GM19025 (cell line): ENCODE results near the gene GIMAP8.
"Not testable (repeated sequence)": the region's sequence is repeated elsewhere in the genome, so short reads cannot be mapped to it uniquely, and the experiment has no call there.

Experiments used
- ATAC-seq: cut with Tn5 transposase; IDR thresholded peaks from one replicate; pipeline ENCODE4 v1.9.1; 2021; ENCODE audit warnings: mild to moderate bottlenecking, low read depth, moderate library complexity; ENCODE audit not compliant: unreplicated experiment

GIMAP8 gene

DNA sequence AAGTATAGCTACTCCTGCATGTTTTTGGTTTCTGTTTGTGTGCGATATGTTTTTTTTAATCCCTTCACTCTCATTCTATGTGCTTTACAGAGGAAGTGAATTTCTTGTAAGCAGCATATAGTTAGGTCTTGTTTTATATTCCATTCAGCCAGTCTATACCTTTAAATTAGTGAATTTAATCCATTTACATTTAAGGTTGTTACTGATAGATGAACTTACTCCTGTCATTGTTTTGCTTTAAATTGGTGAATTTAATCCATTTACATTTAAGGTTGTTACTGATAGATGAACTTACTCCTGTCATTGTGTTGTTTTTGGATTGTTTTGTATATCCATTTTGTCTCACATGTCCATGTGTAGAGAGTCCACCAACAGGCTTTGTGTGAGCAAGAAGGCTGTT is 11.1 kb downstream of the GIMAP8 start:
- no peak for ATAC-seq

- ATAC-seq: no peak
Measured at GRCh38 chr7:150462413-150462812, 12.0 kb downstream of the GIMAP8 start.

DNA sequence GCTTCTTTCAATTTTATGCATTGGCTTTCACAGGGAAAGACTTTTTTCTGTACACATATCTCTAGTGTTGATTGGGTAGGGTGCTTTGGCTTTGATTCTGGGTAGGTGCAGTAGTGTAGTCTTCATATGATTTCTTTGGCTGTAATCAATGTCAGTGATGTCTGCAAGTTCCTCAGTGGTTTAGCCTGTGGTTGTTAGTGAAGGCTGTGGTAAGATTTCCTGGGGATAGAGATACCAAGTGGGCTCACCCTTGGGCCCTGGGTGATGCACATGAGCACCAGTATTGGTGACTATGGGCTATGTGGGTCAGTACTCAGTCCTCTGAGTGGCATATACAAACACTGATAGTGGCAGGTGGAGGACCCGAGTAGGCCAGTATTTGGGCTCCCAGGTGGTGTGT is 13.0 kb downstream of the GIMAP8 start:
- ATAC-seq: no peak

- ATAC-seq: no peak
Measured at GRCh38 chr7:150464962-150465361, 14.5 kb downstream of the GIMAP8 start.

DNA sequence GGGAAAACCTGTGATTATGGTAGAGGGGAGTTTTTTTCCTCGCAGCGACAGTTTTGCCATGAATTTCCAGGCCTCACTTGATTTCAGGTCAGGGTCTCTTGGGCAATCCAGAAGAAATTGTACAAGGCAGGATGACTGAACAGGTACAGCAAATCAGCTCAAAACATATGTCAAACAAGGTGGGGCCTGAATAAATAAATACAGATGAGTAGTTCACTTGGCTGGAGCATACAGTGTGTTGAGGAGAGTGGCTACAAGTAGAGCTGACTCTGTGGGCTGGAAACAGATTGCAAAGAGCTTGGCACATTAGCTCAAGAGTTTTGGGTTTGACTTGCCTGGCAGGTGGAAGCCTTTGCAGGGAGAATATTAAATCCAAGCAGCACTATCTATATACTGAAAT is 15.0 kb downstream of the GIMAP8 start:
- ATAC-seq: no peak

DNA sequence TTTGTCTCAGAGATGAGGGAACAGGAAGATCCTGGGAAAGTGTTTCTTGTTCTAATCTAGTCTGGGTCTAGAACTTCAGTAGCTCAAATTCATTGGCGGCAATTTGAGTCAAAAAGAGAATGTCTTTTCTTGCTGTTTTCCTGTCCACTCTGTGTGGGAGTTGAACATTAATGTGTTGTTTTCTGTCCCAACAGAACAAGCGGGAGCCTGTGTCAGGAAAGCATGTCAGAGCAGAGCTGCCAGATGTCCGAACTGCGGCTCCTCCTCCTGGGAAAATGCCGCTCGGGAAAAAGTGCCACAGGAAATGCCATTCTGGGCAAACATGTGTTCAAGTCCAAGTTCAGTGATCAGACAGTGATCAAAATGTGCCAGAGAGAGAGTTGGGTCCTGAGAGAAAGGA is 16.0 kb downstream of the GIMAP8 start:
- ATAC-seq: no peak

GRCh38 chr7:150468241-150468640 is 17.8 kb downstream of the GIMAP8 start:
- no peak for ATAC-seq

GRCh38 chr7:150471886-150472285 is 21.5 kb downstream of the GIMAP8 start:
- ATAC-seq: no peak

DNA sequence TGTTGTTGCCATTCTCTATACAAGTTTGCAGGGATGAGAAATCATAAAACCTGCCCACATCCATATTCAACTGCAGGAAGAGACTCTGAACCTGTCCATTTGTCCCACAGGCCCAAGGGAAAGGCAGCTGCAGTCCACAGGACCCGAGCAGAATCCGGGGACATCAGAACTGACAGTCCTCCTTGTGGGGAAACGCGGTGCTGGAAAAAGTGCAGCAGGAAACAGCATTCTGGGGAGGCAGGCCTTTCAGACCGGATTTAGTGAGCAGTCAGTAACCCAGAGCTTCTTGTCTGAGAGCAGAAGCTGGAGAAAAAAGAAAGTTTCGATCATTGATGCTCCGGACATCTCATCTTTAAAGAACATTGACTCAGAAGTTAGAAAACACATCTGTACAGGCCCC is 23.5 kb downstream of the GIMAP8 start:
- ATAC-seq: no peak

GRCh38 chr7:150476285-150476684 is 25.9 kb downstream of the GIMAP8 start:
- ATAC-seq: no peak

GRCh38 chr7:150476819-150477631 is 26.6 kb downstream of the GIMAP8 start:
- ATAC-seq: no peak

DNA sequence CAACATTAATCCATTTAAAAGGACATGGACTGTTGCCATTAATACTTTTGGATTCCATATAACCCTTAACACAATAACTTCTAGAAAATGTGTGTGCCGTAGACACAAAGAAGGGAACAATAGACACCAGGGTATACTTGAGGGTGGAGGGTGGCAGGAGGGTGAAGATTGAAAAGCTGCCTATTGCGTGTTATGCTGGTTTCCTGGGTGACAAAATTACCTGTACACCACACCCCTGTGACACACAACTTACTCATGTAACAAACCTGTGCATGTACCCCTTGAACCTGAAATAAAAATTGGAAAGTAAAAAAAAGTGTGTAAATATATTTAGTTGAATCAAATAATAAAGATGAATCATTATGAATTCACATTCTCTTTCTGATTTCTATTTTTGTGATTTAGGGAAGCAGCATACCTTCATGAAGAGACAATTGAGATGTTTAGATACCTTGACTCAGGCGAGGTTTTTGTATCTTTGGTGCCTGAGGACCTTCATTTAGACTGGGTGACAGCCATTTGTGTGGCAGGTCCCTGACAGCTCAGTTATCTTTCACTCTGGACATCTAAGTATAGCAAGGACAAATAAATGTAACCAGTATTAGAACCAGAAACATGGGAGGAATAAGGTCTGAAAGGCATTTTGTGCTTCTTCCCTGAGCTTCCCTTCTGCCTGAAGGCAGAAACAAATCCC is 28.7 kb downstream of the GIMAP8 start:
- ATAC-seq: no peak

- no peak for ATAC-seq
Measured at GRCh38 chr7:150481186-150481920, 30.9 kb downstream of the GIMAP8 start.

DNA sequence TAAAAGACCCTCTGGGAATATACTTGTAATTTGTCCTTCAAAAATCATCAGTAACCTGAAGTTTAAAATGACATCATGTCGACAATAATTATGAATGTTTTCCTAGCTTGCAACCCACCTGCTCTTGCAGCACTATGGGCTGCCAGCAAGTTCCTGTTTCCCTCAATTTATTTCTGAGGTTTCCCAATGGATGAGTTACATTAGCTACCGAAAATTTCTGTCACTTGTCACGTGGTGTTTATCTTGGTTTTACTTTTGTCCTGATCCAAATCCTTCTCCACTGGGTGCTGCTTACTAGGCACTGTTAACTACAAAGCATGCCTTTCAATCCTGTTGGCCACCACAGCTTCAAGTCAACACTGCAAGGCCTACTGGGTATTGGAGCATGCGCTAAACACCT is 31.5 kb downstream of the GIMAP8 start:
- no peak for ATAC-seq

DNA sequence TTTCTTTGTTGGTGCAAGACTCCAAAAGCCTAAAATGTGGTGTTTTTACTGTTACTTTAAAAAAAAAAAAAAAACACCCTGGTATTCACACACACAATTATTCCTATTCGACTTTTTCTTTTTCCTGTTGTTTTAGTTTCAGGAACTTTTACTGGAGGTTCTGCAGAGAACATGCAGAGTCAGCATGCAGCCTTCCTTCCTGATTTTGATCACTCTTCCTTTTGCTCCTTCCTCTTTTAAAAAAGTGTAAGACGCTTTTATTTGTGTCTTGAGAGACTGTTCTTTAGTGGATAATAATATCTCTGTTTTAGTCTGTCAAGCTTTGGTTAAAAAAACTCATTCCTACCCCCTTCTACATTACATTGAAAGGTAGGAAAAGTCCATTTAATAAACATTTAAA is 33.1 kb downstream of the GIMAP8 start:
- ATAC-seq: not testable (repeated sequence)

- ATAC-seq: not testable (repeated sequence)
Measured at GRCh38 chr7:150484071-150484470, 33.6 kb downstream of the GIMAP8 start.

GRCh38 chr7:150487625-150488024 is 37.2 kb downstream of the GIMAP8 start:
- no peak for ATAC-seq

DNA sequence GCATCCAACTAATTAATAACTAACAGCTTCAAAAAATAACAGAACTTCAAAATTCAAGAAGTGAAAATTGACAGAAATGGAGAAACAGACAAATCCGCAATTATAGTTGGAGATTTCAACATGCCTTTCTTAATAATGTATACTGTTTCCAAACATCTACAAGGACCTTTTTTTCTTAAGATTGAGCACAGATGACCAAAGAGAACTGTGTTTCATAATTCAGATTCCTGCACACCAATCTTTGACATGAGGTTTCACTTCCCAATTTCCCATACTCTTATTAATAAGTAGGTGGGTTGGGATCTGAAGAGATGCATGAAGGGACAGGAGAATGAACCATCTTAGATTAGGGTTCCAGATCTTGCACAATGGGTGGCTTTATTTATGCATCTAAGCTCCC is 39.4 kb downstream of the GIMAP8 start:
- ATAC-seq: no peak

DNA sequence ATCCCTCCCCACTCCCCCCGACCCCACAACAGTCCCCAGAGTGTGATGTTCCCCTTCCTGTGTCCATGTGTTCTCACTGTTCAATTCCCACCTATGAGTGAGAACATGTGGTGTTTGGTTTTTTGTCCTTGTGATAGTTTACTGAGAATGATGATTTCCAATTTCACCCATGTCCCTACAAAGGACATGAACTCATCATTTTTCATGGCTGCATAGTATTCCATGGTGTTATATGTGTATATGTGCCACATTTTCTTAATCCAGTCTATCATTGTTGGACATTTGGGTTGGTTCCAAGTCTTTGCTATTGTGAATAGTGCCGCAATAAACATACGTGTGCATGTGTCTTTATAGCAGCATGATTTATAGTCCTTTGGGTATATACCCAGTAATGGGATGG is 43.0 kb downstream of the GIMAP8 start:
- ATAC-seq: not testable (repeated sequence)

- no peak for ATAC-seq
Measured at GRCh38 chr7:150502519-150502918, 52.1 kb downstream of the GIMAP8 start.

DNA sequence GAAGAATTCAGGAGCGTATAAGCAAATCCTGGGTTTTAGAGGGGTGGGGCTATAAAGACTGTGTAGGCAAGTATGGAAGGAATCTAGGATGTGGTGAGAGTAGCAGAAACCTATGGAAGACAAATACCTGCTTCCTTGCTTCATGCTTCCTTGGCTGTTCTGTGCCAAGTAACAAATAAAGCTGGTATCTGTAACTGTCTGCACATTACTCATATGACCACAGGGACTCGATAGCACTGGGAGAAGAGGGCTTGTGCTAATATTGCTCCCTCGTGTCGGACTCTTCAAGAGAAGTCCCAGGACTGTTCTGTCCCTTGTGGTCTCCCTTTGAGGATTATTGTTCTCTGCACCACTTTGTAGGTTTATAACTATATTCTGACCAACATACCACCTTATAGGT is 52.7 kb downstream of the GIMAP8 start:
- no peak for ATAC-seq
